ENCODE data around the gene SALL1.

GRCh38 chr16:51165043-51165442, 14.0 kb upstream of the SALL1 start:
- TF ChIP-seq, protein P1, sequence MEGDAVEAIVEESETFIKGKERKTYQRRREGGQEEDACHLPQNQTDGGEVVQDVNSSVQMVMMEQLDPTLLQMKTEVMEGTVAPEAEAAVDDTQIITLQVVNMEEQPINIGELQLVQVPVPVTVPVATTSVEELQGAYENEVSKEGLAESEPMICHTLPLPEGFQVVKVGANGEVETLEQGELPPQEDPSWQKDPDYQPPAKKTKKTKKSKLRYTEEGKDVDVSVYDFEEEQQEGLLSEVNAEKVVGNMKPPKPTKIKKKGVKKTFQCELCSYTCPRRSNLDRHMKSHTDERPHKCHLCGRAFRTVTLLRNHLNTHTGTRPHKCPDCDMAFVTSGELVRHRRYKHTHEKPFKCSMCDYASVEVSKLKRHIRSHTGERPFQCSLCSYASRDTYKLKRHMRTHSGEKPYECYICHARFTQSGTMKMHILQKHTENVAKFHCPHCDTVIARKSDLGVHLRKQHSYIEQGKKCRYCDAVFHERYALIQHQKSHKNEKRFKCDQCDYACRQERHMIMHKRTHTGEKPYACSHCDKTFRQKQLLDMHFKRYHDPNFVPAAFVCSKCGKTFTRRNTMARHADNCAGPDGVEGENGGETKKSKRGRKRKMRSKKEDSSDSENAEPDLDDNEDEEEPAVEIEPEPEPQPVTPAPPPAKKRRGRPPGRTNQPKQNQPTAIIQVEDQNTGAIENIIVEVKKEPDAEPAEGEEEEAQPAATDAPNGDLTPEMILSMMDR (IDR thresholded peaks at IDR 0.05; ENCODE audit: low read depth, low read length): no peak
- TF ChIP-seq MAX (IDR thresholded peaks at IDR 0.05; ENCODE audit: low read depth, low read length) (no peak), POLR2A (IDR thresholded peaks at IDR 0.05; ENCODE audit: extremely low read depth, insufficient read length) (no peak)
